NCI-H1092 treated with DMSO at 0.1 percent for 48 hours (cell line): ENCODE results near the gene DAZAP1.

Source experiments
- DNase-seq: peaks from one replicate; lab custom pipeline; 2025; lab: John Stamatoyannopoulos, UW

The DAZAP1 gene

DNA sequence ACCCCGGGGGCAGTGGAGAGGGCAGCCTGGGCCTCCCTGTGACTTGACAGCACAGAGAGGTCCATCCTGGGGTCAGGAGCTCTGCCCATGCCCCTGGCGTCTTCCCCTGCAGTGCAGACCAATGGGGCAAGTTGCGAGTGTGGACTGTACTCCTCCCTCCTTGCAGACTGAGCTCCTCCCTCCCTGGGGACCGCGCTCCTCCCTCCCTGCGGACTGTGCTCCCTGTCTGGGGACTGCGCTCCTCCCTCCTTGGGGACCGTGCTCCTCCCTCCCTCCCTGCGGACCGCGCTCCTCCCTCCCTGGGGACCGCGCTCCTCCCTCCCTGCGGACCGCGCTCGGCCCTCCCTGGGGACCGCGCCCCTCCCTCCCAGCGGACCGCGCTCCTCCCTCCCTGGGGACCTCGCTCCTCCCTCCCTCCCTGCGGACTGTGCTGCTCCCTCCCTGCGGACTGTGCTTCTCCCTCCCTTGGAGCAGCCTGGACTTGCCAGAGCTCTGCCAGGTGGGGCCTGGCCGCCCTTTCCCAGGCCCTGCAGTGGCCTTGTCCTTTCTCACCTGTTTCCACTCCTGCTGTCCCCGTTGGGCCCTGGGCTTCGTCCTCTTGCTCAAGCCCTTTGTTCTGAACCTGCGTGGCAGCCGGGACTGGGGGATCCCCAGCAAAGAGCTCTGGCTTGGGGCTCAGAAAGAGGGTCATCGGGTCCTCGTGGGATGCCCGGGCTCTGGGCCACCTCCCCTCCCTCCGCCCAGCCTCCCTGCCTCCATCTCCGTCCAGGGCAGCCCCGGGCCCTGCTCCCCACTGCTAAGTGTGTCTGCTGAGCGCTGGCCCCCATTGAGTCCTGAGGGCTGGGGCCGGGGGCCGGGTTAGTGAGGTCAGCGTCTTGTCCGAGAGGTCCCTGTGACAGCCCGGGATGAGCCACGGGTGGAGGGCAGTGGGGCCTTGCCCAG is 12.9 kb upstream of the DAZAP1 start:
- no peak for DNase-seq

DNA sequence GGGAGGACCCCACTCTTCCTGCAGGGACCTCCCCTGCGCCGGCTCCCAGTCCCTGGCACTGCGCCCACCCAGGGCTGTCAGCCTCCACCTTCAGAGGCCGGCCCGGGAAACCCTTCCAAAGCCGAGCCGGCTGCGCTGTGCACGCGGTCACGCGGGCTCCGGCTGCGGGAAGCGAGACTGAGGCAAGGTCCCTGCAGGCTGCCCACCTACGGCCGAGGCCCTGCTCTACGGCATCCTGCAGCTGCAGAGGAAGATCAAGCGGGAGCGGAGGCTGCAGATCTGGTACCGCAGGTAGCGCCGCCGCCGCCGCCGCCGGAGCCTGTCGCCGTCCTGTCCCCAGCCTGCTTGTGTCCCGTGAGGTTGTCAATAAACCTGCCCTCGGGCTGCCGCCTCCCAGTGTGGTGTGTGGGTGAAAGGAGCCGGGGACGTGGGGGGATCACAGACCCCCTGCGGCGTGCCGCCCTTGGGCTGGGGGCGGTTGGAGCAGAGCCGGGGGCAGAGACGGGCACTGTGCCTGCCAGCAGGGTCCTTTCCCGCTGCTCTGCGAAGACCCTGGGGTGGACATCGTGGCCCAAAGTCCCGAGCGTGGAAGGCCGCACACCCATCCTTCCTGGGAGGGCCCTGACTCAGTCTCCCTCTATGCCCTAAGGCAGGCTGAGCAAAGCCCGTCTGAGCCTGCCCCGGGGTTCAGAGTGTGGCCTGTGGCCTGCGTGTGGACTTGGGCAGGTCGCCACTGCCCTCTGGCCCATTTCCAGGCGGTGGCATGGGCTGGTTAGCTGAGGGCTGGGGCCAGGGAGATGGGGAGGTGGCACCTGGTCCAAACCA is 12.0 kb upstream of the DAZAP1 start:
- DNase-seq = no peak

DNA sequence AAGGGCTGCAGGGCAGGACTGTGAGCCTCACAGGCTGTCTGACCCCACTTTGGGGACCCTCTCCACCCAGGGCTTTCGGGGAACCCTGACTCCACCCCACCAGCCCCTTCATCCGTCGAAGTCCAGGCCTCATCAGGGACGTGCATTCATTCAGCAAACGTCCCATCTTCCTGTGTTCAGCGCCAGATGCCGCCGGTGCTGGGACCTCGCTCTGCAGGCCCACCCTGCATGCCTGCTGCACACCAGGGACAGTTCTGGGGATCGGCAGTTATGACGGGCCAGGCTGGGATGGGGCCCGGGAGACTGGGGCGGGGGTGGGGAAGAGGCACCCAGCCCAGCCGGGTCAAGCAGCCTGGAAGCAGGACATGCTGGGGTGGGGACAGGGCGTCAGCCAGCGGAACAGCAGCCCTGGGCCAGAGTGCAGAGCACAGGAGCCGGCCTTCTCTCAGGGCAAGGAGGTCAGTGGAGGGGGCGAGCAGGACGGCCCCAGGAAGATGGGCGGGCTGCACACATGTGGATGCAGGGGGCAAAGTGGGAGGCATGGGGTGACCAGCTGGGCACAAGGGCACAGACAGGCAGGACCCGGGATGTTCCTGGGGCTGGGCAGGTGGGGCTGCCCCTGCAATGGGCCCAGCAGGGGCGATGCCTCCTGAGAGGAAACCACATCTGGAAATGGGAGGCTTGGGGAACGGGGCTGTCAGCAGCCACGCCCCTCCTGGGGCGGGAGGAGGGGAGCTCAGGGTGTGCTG is 11.2 kb upstream of the DAZAP1 start:
- no peak for DNase-seq

DNA sequence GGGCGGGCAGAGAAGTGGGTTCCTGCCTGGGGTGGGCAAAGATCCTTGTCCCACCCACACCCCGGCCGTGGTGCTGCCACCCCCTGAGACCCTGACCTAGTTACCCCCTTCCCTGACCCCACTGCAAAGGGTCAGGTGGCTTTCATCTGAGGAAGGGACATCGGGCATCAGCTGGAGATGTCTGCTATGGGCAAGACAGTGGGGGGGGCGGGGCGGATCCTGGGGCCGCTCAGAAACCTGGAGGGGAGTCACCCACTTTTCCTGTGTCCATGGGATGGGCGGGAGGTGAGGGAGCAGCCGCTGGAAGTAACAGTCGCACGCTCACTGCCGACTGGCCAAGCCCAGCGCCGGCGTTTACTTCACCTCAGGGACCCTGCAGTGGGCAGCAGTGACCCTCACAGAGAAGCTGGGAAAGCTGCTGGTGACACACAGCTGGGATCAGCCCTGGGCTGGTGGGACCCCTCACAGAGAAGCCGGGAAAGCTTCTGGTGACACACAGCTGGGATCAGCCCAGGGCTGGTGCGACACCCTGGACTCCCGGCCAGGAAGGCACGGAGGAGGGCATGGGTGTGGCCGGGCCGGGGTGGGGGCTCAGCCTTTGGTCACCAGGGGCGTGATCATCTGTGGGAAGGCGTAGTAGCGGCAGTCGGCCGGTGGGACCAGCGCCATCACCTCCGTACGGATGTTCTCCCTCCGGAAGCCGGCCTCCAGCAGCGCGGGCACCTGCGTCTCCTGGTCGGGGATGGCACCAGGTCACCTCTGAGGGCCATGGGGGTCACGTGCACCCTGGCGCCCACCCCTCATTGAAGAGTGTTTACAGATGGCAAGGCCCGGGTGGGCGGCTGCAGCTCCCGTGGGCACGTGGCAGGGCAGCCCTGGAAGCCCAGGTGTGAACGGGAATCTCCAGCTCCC is 10.4 kb upstream of the DAZAP1 start:
- DNase-seq = no peak

DNA sequence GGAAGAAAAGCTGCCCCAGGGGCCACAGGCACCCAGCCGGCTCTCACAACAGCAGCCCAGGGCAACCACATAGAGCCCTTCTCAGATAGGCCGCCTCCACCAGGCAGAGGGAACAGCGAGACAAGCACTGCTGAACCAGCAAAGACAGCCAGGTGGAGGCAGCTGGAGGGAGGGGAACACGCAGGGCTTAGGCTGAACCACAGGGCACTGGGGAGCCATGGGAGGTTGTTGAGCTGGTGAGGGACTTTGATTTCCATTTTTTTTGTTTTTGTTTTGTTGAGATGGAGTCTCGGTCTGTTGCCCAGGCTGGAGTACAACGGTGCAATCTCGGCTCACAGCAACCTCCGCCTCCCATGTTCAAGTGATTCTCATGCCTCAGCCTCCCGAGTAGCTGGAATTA is 9.5 kb upstream of the DAZAP1 start:
- DNase-seq = no peak

DNA sequence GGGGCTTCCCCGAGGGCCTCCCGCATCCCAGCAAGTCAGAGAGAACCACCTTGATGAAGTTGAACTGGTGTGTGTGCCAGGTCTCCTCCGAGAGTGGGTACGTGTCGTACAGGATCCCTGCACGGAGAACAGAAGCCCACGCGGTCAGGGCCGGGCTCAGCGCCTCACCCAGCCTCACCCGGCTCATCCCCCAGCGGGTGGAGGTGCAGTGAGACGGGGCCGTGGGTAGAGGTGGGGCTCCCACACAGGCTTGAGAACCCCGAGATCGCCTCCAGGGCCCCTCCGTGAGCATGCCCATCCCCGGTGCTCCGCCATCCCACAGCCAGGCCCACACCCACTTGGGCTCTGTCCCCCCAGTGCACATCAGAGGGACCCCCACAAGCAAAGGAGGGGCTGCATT is 8.3 kb upstream of the DAZAP1 start:
- DNase-seq = no peak

DNA sequence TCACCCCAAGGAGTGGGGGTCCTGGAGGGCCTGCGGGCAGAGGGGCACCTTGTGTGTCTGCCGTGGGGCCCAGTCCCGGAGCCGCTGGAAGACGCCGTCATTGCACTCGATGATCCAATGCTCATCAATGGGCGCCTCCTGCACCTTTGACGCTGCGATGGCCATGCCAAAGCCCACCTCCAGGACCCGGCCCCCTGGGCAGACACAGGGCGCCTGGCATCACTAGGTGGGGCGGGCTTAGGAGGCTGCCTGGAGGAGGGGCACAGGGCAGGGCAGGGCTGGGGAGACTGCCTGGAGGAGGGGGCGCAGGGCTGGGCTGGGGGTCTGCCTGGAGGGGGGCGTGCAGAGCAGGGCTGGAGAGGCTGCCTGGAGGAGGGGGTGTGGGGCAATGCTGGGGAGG is 7.6 kb upstream of the DAZAP1 start:
- DNase-seq = no peak

DNA sequence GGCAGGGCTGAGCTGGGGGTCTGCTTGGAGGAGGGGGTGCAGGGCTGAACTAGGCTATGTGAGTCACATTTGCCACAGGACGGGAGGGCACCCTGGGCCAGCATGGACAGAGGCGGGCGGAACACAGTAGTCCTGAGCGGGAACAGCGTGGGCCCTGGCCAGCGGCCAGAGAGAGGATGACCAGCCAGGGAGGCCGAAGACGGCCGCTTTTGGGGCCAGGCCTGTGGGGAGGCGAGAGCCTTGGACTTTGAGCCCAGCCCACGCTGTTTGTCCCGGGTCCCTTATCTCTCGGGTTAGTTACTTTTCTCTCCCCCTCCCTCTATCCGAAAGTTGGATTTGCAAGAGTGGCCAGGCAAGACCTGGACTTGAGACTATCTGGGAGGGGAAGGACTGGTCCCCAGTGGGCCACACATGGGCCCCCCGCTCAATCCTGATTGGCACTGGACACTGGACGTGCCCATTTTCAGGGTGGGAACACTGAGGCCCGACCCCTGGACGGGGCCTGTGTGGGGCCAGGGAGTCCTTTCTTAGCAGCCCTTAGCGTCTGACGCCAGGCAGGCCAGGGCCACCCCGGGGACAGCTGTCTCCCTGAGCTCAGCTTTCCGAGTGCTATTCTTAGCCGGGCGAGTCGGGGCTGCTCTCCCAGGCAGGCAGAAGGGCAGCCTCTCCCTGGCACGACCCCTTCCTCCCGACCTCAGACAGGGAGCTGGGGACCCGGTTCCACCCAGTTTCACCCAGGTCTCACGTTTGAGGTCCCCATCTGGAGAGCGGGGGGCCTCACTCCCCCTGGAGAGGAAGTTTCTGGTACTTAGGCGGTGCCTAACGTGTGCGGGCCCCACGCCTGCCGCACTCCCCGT is 6.9 kb upstream of the DAZAP1 start:
- DNase-seq = peak; percentile 15

DNA sequence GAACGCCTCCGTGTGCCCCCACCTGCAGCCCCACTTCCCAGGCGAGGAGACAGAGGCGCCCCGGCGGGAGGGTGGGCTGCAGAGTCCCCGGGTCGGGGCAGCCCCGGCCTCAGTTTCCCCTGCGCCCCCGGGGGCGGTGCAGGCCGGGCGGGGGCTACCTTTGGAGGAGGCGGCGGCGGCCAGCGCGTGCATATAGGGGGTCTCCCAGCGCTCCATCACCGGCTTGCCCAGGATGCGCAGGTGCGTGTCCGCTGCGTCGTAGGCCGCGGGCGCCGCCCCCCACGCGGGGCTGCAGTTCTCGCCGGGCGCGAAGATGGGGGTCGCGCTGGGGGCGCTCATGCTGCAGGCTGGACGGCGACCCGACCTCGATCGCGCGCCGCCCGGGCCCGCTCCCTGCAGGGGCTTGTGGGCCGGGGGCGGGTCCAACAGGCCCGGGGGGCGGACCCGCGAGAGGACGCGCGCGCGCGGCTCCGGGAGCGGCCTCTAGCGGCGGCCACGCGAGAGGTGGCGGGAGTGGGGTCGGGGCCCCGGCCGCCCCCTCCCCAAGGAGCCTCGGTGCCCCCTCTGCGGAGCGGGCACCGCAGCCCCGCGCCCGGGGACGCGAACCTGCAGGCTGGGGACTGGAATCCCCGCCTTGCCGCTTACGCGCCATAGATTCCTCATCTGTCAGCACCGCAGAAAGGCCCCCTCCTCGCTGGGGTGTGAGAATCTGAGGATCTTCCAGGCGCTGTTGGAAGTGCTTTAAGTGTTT is 6.1 kb upstream of the DAZAP1 start, which contains the start of gene GAMT:
Gene GAMT, minus strand, starts transcription at position 405 of the 751 bp plus-strand sequence. Its CDS starts 66 bp downstream, at position 339.
- DNase-seq = peak; percentile 34

DNA sequence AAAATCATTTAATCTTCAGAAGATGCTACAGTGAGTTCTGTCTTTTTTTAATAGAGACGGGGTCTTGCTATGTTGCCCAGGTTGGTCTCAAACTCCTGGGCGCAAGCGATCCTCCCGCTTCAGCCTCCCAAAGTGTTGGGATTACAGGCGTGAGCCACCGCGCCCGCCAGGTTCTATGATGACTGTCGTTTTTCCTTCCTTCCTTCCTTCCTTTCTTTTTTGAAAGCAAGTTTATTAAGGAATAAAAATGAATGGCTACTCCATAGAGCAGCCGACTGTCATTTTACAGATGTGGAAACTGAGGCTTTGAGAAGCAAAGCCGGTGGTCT is 5.5 kb upstream of the DAZAP1 start:
- DNase-seq = no peak

DNA sequence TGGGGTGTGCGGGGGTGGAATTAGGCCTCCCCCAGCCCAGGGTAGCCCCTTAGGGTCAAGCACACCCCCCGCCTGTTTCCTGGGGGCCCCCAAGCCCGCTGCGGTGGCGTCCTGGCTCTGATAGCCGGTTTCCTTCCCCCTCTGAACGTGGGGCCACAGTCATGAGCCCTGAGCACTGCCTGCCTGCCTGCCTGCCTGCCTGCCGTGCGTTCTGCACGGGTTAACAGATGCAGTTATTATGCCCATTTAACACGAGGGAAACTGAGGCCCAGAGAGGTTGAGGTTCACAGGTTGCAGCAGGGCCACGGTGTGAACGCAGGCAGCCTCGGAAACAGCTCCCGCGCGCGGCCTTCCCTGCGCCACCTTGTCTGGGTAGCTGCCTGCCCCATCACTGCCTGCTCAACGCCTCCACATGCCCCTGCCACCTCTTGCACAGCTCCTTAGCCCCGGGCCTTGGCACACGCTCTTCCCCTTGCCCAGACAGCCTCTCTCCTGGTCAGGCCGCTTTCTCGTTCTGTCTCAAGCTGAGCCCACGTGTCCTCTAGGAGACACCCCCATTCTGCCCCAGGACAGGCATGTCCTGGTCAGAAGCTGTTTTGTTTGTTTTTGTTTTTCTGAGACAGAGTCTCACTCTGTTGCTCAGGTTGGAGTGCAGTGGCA is 4.8 kb upstream of the DAZAP1 start:
- no peak for DNase-seq

DNA sequence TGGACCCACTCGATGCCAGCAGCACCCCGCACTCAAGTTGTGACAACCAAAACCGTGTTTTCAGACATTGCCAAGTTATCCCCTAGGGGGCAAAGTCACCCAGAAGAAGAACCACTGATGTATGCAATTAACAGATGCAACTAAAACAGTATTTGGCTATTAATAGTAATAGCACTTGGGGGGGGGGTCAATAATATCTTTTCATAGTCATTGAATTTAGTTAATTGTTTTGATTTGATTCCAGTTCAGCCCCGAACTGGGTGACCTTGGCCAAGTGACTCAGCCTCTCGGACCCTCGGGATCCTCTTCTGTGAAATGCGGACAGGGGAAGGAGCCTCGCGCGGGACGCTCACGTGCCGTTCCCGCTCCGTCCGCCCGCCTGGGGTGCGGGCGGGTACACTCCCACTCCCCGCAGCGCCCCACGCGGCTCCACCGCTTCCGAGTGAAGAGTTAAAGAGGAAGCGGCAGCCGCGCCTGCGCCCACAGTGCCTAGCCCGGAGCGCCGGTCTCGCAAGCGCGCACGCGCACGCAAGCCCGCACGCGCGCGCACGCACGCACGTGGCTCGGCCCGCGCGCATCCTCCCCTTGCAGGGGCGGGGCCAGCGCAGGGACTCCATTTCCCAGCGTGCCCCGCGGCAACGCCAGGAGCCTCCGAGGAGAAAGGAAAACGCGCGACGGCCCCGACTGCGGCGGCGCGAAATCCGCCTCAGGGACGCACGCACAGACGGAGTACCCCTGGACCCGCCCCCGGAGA is 435 bp upstream of the DAZAP1 start:
- peak; percentile 93 for DNase-seq

DNA sequence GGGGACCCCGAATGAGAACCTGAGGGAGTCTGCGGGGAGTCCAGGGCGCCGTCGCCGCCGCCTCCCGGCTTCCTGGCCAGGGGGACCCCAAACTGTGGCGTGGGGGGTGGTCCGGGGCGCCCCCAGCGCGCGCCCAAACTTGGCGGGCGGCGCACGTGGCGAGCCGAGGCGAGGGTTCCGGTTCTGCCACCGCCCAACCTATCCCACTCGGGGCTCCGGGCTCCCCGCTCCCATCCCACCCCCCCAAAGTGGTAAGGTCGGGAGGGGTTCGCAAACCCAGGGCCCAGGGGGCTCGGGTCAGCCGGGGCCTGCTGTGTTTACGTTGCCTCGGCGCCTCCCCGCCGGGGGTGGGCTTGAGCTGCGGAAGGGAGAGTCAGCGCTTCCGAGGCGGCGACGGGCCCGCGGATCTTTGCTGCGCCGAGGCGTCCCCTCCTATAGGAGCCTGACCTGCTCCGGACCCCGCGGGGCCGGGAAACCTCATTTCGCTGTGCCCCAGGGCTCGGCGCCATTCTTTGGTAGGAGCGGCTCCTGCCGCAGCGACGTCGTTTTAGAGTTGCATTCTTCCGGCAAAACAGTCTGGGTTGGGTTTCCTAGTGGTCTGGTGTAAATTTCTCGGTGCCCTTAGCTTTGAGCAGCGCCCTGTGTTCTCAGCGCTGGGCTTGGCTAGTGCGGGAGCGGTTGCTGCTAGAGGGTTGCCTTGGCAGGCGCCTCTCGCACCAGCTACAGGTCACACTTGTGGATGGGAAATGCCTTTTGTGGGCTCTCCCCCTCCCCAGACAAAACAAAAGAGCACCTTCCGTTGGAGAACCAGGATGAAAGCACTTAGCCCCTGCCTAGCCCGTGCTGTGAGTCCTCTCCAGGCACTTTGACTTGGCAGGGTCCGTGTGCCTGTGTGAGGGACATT is 1.2 kb downstream of the DAZAP1 start:
- DNase-seq = peak; percentile 23

DNA sequence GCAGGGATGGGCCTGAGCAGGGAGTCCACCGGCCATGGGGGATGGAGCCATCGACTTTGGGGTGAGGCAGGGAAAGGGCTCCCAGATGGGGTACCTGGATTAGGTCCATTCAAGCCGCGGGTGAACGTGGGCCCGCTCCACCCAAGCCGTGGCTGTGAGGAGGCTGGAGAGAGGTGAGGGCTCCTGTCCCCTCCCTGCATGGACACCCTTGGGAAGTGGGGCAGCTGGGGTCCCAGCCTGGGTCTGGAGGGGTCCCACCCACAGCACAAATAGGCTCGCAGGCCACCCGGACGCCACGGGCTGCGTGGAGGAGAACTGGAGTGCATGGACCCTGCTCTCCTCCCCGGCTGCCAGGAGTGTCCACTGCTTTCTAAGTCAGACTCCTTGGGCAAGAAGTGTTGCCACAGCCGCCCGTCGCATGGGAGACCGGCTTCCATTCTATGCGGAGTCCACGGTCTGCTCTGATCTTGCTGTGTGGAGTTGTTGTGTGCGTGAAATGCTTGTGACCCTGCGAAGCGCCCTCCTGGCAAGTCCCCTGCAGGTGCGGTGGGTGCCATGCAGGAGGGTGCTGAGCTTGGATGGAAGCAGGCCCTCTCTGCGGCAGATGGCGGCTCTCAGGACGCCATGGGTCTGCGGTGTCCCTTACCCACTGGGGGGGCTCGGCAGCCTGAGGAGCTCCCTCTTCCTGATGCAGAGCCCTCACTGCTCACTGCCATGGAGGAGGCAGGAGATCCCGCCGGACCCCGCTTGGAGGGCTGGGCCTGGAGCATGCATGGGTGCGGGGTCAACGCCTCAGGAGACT is 2.0 kb downstream of the DAZAP1 start:
- no peak for DNase-seq

DNA sequence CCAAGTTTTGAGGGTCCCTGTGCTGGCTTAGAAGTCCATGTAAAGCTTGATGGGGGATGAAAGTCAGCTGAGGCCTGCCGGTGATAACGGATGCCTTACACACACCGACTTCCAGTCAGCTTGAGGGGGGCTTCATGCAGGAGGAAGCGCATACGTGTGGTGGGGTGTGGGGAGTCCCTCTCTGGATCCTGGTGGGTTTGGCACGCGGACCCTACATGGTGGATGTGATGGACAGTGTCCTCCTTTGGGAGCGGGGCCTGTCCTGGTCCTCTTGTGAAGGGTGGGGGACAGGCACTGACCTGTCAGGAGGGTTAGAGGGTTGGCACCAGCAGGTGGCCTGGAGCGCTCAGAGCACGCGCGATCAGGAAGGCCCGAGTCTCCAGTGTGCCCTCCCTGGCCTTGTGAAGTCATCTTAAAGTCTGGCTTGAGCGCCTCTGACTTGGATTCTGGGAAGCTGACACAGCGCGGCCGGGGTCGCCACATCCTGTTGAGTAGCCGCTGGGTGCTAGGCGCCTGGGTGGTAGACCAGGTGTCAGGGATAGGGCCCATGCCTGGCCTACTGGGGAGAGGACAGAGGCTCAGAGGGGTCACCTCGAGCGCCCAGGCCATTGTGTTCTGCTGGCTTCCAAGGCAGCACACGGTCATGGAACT is 2.9 kb downstream of the DAZAP1 start:
- DNase-seq = no peak

DNA sequence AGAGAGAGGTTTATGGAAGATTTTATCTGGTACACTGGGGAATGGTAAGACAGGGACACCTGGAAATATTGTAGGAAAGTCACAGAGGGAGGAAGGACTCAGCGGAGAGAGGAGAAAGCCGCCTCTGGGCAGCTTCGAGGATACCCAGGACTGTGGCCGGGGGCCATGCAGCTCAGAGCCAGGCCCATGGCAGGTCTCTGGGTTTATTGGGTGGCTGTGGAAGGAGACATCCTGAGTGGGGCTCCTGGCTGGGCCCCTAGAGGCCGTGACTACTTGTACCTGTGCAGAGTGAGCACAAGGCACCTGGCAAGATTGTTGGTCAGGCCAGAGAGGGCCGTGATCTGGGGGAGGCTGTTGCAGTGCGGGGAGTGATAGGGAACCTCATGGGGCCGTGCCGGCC is 3.4 kb downstream of the DAZAP1 start:
- no peak for DNase-seq
